Limb (tissue), 2 donors: Measurements from ENCODE around the gene CEP72.
"Not testable (repeated sequence)": the region's sequence is repeated elsewhere in the genome, so short reads cannot be mapped to it uniquely, and the experiment has no call there.

Experiments
- DNase-seq, 2 donors: peaks; one replicate each; pipeline ENCODE4 v3.0.0-alpha.2; 2016; ENCODE audit errors: extremely low spot score in 2 of 2

The CEP72 gene

DNA sequence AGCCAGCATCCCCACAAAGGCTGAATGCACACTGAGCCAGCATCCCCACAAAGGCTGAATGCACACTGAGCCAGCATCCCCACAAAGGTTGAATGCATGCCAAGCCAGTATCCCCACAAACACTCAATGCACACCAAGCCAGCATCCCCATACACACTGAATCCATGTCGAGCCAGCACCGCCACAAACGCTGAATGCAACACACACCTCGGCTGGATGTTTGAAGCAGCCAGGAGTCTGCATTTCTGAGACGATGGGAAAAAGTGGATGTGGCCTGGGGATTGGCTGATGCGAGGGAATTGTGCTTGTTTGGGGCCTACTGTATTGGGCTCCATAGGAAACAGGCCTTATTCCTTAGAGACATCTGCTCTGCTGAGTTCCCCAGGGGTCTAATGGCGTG is 30.9 kb upstream of the CEP72 start:
- no peak for DNase-seq

DNA sequence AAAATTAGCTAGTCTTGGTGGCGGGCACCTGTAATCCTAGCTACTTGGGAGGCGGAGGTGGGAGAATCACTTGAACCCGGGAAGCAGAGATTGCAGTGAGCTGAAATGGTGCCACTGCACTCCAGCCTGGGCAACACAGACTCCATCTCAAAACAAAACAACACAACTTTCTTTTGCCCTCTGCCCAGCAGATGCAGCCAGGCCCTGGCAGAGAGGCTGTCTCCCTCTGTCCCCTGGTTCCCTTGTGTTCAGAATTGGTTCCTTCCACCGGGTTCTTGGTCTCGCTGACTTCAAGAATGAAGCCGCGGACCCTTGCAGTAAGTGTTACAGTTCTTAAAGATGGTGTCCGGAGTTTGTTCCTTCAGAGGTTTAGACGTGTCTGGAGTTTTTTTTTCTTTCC is 30.2 kb upstream of the CEP72 start:
- DNase-seq, result no peak

DNA sequence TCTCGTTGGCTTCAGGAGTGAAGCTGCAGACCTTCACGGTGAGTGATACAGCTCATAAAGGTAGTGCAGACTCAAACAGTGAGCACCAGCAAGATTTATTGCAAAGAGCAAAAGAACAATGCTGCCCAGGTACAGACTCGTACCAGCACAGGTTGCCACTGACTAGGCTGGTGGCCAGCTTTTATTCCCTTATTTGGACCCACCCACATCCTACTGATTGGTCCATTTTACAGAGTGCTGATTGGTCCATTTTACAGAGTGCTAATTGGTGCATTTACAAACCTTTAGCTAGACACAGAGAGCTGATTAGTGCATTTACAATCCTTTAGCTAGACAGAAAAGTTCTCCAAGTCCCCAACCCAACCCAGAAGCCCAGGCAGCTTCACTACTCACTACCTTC is 29.7 kb upstream of the CEP72 start:
- DNase-seq, result not testable (repeated sequence)

DNA sequence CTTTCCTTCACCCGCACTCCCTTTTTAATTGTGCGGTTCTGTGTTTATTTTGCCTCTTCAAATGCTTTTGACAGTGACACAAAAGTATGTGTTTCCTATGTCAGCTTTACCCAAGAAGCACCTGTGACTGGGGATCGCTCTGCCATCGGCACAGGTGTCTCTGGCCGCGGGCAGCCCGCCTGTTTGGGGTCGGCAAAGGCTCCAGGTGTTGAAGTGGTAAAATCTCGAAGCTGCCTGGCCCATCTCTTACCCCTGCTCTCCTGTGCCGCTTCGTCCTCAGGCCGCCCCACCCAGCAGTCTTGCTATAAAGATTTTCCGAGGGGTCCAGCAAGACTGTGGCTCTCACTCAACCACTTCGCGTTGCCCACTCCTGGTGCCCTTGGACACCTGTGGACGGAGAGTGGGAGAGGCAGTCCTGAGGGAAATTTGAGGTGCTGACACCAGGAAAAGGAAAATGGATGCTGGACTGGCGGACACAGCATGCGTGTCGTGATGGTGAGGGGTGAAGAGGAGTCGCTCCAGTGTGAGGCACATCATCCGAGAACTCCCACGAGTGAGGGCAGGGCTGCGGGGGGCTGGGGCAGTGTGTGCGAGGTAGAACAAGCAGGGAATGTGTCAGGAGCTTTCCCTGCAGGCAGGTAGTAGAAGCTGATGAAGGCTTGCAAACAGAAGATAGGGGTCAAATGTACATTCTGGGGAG is 29.1 kb upstream of the CEP72 start:
- no peak for DNase-seq

DNA sequence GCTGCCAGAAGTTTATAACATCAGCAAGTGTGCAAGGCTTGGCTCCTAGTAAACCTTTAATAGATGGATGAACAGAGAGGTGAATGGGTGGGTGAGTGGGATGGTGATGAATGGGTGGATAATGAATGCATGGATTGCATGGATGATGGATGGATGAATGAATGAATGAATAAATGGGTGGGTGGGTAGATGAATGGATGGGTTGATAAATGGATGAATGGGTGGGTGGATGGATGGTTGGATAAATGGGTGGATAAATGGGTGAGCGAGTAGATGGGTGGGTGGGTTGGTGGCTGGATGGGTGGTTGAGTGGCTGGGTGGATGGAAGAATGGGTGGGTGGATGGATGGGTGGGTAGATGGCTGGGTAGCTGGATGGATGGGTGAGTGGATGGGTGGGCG is 28.5 kb upstream of the CEP72 start:
- DNase-seq, result no peak

DNA sequence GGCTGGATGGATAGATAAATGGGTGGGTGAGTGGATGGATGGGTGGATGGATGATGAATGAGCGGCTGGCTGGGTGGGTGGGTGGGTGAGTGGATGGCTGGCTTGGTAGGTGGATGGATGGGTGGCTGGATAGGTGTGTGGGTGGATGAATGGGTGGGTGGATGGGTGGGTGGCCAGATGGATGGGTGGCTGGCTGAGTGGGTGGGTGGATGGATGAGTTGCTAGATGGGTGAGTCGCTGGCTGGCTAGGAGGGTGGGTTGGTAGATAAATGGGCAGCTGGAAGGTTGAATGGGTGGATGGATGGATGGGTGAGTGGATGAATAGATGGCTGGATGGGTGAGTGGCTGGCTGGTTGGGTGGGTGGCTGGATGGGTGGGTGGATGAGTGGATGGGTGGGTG is 27.9 kb upstream of the CEP72 start:
- no peak for DNase-seq

DNA sequence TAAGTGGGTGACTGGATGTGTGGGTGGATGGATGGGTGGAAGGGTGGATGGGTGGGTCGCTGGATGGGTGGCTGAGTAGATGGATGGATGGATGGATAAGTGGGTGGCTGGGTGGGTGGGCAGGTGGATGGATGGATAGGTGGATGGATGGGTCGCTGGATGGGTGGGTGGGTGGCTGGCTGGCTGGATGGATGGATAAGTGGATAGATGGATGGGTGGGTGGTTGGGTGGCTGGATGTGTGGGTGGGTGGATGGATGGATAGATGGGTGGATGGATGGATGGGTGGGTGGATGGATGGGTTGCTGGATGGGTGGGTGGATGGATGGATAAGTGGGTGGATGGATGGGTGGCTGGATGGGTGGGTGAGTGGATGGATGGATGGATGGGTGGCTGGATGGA is 27.3 kb upstream of the CEP72 start:
- DNase-seq, result no peak

DNA sequence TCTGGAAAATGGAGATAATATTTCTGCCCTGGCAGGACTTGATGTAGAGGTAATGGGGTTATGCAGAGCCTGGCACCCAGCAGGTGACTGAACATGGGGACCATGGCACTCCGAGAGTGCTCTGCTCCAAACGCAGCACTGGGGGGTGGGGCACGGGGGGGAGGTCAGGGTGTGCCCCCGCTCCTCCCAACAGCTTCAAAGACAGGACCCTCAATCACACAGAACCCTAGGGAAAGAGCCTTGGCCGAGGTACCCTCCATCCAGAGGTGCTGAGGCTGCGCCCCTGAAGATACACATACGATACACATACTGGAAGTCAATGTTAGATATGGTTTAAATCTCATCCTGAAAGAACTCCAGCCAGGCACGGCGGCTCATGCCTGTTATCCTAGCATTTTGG is 26.6 kb upstream of the CEP72 start:
- no peak for DNase-seq

DNA sequence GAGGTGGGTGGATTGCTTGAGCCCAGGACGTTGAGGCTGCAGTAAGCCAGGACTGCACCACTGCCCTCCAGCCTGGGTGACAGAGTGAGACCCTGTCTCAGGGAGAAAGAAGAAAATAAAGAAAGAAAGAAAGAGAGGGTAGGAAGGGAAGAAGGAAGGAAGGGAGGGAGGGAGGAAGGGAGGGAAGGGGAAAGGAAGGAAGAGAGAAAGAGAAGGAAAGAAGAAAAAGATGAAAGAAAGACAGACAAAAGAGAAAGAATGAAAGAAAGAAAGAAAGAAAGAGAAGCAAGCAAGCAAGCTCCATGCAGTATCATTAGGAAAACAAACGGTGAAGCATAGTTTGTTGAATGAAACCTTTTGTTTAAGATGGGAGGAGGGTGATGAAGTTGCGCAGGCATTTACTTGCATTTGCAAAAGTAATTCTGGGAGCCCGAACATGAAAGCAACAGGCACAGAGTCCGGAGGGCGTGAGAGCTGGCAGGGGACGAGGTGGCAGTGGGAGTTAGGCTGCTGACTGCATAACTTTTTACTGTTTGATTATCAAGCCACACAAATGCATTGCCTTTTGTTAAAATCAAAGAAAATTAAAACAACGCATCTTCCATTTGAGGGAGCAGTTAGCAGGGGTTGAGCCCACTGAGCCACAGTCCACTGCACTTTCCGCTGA is 26.0 kb upstream of the CEP72 start:
- DNase-seq, result no peak

DNA sequence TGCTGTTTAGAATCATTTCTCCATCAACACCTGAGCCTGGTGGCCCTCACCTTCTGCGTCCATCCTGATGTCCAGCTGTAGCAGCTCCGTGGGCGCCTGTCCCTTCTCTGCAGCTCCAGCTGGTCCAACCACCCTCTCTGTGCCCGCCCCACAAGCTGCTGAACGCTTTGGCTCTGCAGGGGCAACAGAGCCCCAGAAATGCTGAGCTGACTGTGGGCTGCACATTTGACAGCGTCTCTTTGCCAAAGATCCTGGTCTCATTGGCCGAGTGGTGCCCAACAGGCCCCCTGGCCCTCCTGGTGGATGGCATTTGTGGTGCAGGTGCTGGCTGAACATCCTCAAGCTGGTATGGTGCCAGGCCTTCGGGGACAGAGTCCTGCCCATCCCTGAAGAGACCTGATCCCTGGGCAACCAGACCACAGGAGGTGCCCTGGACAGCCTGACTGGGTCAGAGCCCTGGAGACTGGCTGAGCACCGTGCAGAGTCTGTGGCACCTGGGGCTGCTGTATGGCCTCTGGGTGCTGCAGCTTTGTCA is 25.3 kb upstream of the CEP72 start:
- no peak for DNase-seq

DNA sequence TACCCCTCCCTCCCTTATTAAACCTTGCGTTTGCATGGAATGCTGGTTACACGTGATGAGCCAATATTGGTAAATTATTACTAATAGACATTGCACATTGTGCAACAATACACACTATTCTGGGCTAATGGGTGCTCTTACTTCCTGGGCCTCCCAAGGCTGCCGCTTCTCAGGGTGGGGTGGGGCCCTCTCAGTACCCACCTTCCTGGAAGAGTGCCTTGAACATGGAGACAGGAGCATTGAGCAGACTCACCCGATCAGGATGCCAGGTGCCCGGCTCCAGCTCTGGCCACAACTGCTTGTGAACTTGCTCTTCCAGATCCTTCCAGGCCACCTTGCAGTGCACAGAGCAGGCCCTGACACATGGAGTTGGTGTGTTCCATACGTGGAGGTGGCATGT is 24.7 kb upstream of the CEP72 start:
- DNase-seq, result no peak

DNA sequence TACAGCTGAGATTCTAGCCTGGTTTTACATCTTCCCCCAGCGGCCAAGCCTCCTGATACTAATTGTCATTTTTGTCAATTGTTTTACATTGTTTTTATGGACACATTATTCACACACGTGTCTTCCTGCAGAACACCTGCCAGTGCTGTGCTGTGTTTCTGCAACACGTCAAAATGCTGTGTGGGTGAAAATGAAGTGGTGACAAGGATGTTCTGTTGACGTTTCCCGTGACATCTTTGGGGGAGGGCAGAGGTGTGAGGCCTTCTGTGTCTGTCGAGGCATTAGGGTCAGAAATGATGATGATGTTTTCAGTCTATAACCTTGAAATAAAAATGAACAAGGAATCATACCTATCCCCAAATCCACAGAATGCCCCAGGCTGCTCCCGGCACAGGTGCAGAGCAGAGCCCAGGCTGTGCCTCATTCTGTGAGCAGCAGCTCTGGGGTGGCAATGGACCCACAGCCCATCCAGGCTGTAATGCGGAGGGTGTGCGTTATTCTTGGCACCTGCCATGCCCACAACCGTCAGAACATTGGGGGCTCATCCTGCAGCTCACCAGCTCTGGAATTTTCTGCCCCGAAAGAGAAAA is 23.6 kb upstream of the CEP72 start:
- DNase-seq, result no peak

DNA sequence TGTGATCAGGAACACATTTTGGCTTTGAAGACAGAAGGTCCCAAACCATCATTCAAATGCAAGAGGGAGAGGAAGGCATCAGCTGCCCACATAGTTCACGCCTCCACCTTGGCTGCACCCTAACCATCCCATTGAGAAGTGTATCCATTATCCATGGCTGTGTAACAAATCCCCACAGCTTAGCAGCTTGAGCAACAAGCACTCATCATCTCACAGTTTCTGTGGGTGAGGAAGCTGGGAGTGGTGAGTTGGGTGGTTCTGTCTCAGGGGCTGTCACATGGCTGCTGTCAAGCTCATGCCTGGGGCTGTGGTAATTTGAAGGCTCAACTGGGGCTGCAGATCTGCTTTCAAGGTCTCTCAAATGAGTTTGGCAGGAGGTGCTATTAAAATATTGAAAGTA is 23.0 kb upstream of the CEP72 start:
- DNase-seq, result no peak

DNA sequence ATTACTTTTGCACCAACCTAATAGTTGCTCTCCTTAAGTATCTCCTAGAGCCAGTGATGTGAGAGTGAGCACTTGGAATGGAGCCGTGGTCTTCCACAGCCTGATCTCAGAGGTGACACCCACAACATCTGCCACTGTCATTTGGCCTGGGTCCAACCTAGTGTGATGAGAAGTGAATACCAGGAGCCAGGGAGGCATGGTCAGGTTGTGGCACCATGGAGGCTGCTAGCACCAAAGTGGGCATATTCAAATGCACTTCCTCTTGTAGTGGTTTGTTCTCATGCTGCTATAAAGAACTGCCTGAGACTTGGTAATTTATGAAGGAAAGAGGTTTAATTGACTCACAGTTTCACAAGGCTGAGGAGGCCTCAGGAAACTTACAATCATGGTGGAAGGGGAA is 22.6 kb upstream of the CEP72 start:
- DNase-seq, result no peak

DNA sequence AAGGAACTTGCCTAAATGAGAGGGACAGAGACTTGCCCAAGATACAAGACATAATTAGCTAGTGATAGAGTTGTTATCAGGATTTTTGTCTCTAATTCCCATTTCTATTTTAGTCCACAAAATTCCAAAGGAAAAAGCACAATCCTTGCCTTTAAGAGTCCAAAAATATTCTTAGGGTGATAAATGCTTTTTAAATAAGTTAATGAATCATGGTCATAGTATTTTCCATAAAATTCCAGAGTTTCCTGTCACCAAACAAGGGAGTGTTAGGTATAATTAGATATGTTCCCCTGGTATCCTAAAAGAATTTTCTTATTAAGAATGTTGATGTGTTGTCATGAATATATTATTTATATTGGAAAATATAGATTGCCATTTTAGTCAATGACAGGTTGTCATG is 21.8 kb upstream of the CEP72 start:
- no peak for DNase-seq

DNA sequence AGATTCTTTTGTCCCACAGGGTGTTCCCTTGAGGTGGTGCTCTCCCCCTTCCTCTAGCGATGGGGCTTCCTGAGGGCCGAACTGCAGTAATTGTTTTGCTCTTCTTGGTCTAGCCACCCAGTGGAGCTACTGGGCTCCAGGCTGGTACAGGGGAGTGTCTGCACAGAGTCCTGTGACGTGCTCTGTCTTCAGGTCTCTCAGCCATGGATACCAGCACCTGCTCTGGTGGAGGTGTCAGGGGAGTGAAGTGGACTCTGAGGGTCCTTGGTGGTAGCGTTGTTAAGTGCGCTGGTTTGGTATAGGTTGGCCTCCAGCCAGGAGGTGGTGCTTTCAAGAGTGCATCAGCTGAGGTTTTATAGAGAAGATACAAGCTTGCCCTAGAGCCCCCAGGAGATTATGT is 20.4 kb upstream of the CEP72 start:
- no peak for DNase-seq

DNA sequence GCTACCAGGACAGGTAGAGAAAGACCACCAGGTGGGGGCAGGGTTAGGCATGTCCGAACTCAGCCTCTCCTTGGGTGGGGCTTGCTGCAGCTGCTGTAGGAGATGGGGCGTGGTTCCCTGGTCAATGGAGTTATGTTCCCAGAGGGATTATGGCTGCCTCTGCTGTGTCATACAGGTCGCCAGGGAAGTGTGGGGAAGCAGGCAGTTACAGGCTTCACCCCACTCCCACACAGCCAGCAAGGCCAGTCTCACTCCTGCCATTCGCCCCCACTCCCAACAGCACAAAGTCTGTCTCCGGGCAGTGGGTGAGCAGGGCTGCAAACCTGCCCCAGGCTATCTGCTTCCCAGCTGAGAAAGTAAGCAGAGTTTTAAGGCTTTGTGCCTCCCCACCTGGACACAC is 20.0 kb upstream of the CEP72 start:
- no peak for DNase-seq

DNA sequence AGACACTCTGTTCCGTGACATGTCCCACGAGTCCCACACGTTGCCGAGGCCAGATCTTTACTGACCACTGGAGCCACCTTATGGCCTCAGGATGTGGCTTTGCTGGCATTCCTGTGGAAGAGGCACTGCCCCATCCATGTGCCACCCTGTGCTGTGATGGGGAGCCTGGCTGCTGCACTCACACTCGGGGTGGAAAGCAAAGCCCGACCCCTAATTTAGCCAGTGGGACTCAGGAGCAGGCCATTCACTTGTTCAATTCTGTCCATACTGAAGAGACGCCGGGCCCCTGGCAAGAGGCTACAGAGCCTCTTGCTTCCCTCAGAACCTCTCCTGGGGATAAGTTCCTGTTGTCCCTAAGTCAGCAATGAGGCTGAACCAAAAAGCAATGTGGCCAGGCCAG is 18.6 kb upstream of the CEP72 start:
- DNase-seq, result no peak

DNA sequence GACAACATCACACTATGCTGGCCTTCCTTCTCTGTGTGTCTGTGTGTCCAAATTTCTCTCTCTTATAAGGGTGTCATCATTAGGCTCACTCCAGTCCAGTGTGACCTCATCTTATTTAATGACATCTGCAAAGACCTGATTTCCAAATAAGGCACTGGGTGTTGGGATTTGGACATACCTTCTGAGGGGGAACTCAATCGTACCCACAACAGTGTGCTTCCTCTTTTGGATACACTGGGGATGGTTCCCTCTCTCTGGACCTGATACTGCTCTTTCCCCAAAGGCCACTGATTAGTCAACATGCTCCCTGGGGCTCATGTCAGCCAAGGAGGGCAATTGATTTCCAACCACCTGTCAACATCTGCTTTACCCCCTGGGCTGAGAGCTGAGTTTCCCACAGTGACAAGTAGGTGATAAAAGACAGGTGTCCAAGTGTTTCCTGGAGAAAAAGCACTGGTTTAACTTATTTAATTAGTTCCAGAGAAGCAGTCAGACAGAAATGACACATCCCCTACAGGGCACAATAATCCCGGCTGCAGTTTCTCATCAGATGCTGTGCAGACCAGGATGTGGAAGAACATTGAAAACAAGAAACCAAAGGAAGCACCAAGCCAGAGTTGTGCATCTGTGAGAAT is 17.8 kb upstream of the CEP72 start:
- no peak for DNase-seq

DNA sequence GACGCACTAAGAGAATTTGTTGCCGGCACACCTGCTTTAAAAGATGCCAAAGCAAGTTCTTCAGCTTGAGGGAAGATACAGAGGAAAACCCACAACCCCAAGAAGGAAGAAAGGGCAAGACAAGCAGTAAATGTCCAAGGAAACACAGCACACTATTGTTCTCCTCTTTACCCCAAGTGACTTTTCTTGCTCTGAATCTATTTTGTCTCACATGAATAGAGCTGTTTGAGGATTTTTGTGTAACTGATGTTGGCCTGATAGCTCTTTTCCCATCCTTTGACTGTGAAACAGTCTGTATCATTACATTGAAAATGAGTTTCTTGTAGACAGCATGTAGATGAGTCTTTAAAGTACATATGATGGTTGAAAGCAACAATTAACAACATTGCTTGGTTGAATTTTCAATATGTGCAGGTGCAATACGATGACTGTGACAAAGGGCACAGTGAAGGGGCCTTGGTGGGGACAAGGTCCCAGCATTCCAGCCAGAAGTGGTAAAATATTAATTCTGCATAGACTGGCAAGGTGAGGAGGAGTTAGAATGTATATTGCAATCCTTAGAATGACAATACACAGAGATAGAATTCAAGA is 16.8 kb upstream of the CEP72 start:
- no peak for DNase-seq

DNA sequence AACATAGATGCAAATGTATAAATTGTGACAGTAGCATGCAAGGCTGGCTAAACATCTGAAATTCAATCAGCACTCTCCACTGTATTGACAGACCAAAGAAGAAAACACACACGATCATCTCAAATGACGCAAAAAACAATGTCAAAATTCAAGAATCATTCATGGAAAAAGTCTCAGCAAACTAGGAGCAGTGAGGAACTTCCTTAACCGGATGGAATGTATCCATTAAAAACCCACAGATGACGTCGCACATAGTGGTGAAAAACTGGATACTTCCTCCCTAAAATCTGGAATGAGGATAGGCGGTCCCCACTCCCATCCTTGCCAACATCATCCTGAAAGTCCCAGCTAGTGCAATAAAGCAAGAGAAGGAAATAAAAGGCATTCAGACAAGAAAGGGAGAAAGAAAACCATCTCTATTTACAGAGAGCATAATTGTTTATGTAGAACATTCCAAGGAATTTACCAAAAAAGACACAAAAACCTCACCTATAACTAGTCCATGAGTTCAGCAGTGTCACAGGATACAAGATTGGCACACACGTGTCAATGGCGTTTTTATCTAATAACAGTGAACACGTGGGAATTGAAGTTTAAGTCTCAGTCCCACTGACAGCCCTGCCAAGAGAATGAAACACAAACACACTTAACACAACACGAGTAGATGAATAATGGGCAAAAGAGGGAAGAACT is 14.1 kb upstream of the CEP72 start:
- DNase-seq, result no peak

DNA sequence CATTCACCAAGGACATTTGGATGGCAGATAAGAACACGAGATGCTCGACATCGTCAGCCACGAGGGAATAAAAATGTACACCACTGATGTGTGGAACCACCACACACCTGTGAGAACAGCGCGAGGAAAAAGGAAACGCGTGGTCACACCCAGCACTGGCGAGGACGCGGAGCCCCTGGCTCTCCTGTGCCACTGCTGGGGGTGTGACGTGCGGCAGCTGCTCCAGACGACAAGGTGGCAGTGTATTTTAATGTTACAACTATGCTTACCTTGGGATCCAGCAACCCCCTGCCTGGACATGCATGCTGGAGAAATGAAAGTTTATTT is 13.6 kb upstream of the CEP72 start:
- DNase-seq, result no peak
